Smooth muscle cell (in vitro differentiated cells): ENCODE measurements around the gene LCE1B. TPM values are rescaled to one million over a fixed set of nuclear protein-coding genes. Genes with fewer than 3 reads are reported as not detected.

Experiments
- DNase-seq: peaks from one replicate; lab custom pipeline; 2025; ENCODE audit not compliant: unreplicated experiment; lab: John Stamatoyannopoulos, UW
- H2AFZ ChIP-seq: fragments of 200-600 bp; sonication (generic); 2 replicates; pipeline ENCODE4 v1.6.0; 2016; ENCODE audit warnings: antibody characterized with exemption, low read depth, mild to moderate bottlenecking
- H3F3A ChIP-seq: fragments of 200-600 bp; sonication (generic); 2 replicates; pipeline ENCODE4 v1.6.0; 2017; ENCODE audit warnings: antibody characterized with exemption, low read depth
- H3K27ac ChIP-seq: fragments of 200-600 bp; sonication (generic); 2 replicates; pipeline ENCODE4 v1.5.1; 2016; ENCODE audit warnings: low read depth, mild to moderate bottlenecking
- H3K27me3 ChIP-seq: fragments of 200-600 bp; sonication (generic); 2 replicates; pipeline ENCODE4 v1.6.1; 2016; ENCODE audit warnings: low read depth, mild to moderate bottlenecking
- H3K36me3 ChIP-seq: fragments of 200-600 bp; sonication (generic); 2 replicates; pipeline ENCODE4 v1.5.1; 2016; ENCODE audit warnings: low read depth
- H3K4me1 ChIP-seq: fragments of 200-600 bp; sonication (generic); 2 replicates; pipeline ENCODE4 v1.5.1; 2016; ENCODE audit warnings: low read depth
- H3K4me2 ChIP-seq: fragments of 200-600 bp; sonication (generic); 2 replicates; pipeline ENCODE4 v1.6.0; 2016; ENCODE audit warnings: mild to moderate bottlenecking
- H3K4me3 ChIP-seq: fragments of 200-600 bp; sonication (generic); 2 replicates; pipeline ENCODE4 v1.5.1; 2016; ENCODE audit warnings: mild to moderate bottlenecking
- H3K79me2 ChIP-seq: fragments of 200-600 bp; sonication (generic); 2 replicates; pipeline ENCODE4 v1.6.0; 2016; ENCODE audit warnings: low read depth, mild to moderate bottlenecking
- H3K9ac ChIP-seq: fragments of 200-600 bp; sonication (generic); 2 replicates; pipeline ENCODE4 v1.6.0; 2016; ENCODE audit warnings: low read depth
- H3K9me3 ChIP-seq: fragments of 200-600 bp; sonication (generic); replicated peaks from 2 replicates; pipeline ENCODE4 v1.5.1; 2016; ENCODE audit warnings: low read depth
- H4K20me1 ChIP-seq: fragments of 200-600 bp; sonication (generic); 2 replicates; pipeline ENCODE4 v1.6.0; 2016; ENCODE audit warnings: low read depth
- CTCF ChIP-seq: fragments of 200-600 bp; sonication (generic); IDR thresholded peaks from 2 replicates; pipeline ENCODE4 v1.5.1; 2017; ENCODE audit warnings: borderline replicate concordance, mild to moderate bottlenecking, antibody characterized with exemption; ENCODE audit not compliant: insufficient read depth, poor library complexity, severe bottlenecking
- WGBS: methylation state at CpG from one replicate; pipeline ENCODE4 v1.1.7; 2016; ENCODE audit warnings: low lambda C conversion rate; 5-methylcytosine and 5-hydroxymethylcytosine counted together
- polyA plus RNA-seq: library from polyadenylated mRNA; unstranded; fragments of >200 nt; fragmentation: Nextera tagmentation; extraction: Ambion mirVana; gene quantifications from 2 replicates; pipeline ENCODE4 v1.2.1, GENCODE V29; 2016
- total RNA-seq: library from RNA; depleted of rRNA; stranded (reverse); fragments of >200 nt; gene quantifications from 2 replicates; pipeline ENCODE4 v1.2.3, GENCODE V29; 2014

LCE1B gene
- total and polyA plus RNA-seq, 2 experiments from 2014 or later: not detected

GRCh38 chr1:152806576-152806975 lies 5.2 kb upstream of the LCE1B start, which contains the start of gene LCE1C:
Gene LCE1C, minus strand, starts transcription at chr1:152806651. Its CDS starts 1,173 bp downstream, at chr1:152805478.
- no peaks in the 10 kb centered on the region for H3F3A ChIP-seq
- no peak within 1 kb of the TSS for H2AFZ ChIP-seq
- no peak for DNase-seq
- H3K4me1 ChIP-seq: no peaks in the 10 kb centered on the region
- WGBS: 44% methylated on average over 3 of the region's 3 CpGs
- no peaks in the 10 kb centered on the region for H4K20me1 ChIP-seq
- H3K27me3 ChIP-seq: no peaks in the 10 kb centered on the region
- no peak within 1 kb of the TSS for H3K27ac ChIP-seq
- H3K79me2 ChIP-seq: no peaks in the 10 kb centered on the region
- H3K9me3 ChIP-seq: no peaks in the 10 kb centered on the region
- H3K36me3 ChIP-seq: no peaks in the 10 kb centered on the region
- no peak within 1 kb of the TSS for H3K4me3 ChIP-seq
- TF ChIP-seq CTCF: no peak
- H3K4me2 ChIP-seq: no peak within 1 kb of the TSS
- no peak within 1 kb of the TSS for H3K9ac ChIP-seq

GRCh38 chr1:152811050-152811449 lies 721 bp upstream of the LCE1B start:
- no peaks in the 10 kb centered on the region for H3F3A ChIP-seq
- H3K79me2 ChIP-seq: no peaks in the 10 kb centered on the region
- H2AFZ ChIP-seq: no peak overlapping the region
- H3K4me1 ChIP-seq: no peaks in the 10 kb centered on the region
- H3K9ac ChIP-seq: no peak overlapping the region
- WGBS: 59% methylated on average over 2 of the region's 2 CpGs
- no peak for DNase-seq
- H3K36me3 ChIP-seq: no peaks in the 10 kb centered on the region
- no peak for TF ChIP-seq CTCF
- no peaks in the 10 kb centered on the region for H3K9me3 ChIP-seq
- H3K4me3 ChIP-seq: no peak overlapping the region
- no peak overlapping the region for H3K4me2 ChIP-seq
- H4K20me1 ChIP-seq: no peaks in the 10 kb centered on the region
- no peaks in the 10 kb centered on the region for H3K27me3 ChIP-seq
- H3K27ac ChIP-seq: no peak overlapping the region

GRCh38 chr1:152817309-152817708 lies 5.5 kb downstream of the LCE1B start:
- WGBS: 62% methylated on average over 6 of the region's 6 CpGs
- H3F3A ChIP-seq: no peaks in the 10 kb centered on the region

More at GRCh38 chr1:152817309-152817708, 5.5 kb downstream of the LCE1B start:
- Histone ChIP-seq H3K27me3 (no peaks in the 10 kb centered on the region), H3K79me2 (no peaks in the 10 kb centered on the region), H3K4me2 (no peak overlapping the region), H4K20me1 (no peaks in the 10 kb centered on the region), H3K9ac (no peak overlapping the region), H3K4me3 (no peak overlapping the region), H3K27ac (no peak overlapping the region), H3K4me1 (no peaks in the 10 kb centered on the region), H2AFZ (no peak overlapping the region), H3K9me3 (no peaks in the 10 kb centered on the region), H3K36me3 (no peaks in the 10 kb centered on the region)
- no peak for DNase-seq
- TF ChIP-seq CTCF: no peak
